ENCODE results near the gene IDNK. TPM values are rescaled to one million over a fixed set of nuclear protein-coding genes. Genes with fewer than 3 reads are reported as not detected.

The IDNK gene
- total and polyA plus RNA-seq, 2 experiments from 2014 or later = 10.5 to 11.1 TPM

- Histone ChIP-seq H2AFZ (no peak overlapping the region), H3K4me2 (no peak overlapping the region), H3K27ac (no peak overlapping the region), H3K4me3 (no peak overlapping the region), H4K20me1 (ENCODE audit: insufficient read depth, poor library complexity, severe bottlenecking) (peaks cover 10% of the 10 kb centered on the region), H3K4me1 (ENCODE audit: insufficient read depth) (peaks cover 5% of the 10 kb centered on the region), H3K27me3 (no peaks in the 10 kb centered on the region), H3K9me2 (replicated peaks; ENCODE audit: insufficient read depth) (no peaks in the 10 kb centered on the region), H3K79me2 (peaks cover 51% of the 10 kb centered on the region), H3K9me3 (ENCODE audit: low read depth) (no peaks in the 10 kb centered on the region), H3K36me3 (replicated peaks; ENCODE audit: insufficient read depth, low read depth) (no peaks in the 10 kb centered on the region)
- TF ChIP-seq EZH2phosphoT487 (IDR thresholded peaks at IDR 0.05; ENCODE audit: low read depth, severe bottlenecking, unreplicated experiment) = no peak
- no peak for TF ChIP-seq CTCF (IDR thresholded peaks at IDR 0.05; ENCODE audit: poor library complexity)
- TF ChIP-seq EZH2 (IDR thresholded peaks at IDR 0.05; ENCODE audit: borderline replicate concordance) = no peak
- no peak for DNase-seq (ENCODE audit: low spot score)
- 97% methylated on average over 5 of the region's 5 CpGs for WGBS (ENCODE audit: low lambda C conversion rate, missing lambda C conversion rate)
Observed at GRCh38 chr9:83670381-83670780, 47.4 kb downstream of the IDNK start.

GRCh38 chr9:83671451-83671850, 48.5 kb downstream of the IDNK start:
- H3K36me3 ChIP-seq (replicated peaks; ENCODE audit: insufficient read depth, low read depth) = no peaks in the 10 kb centered on the region
- no peaks in the 10 kb centered on the region for H3K9me3 ChIP-seq (ENCODE audit: low read depth)
- H3K4me2 ChIP-seq = no peak overlapping the region
- no peak overlapping the region for H3K27ac ChIP-seq
- no peaks in the 10 kb centered on the region for H3K27me3 ChIP-seq
- no peak overlapping the region for H3K4me3 ChIP-seq
- peaks cover 52% of the 10 kb centered on the region for H3K79me2 ChIP-seq
- H4K20me1 ChIP-seq (ENCODE audit: insufficient read depth, poor library complexity, severe bottlenecking) = peaks cover 7% of the 10 kb centered on the region
- TF ChIP-seq CTCF (IDR thresholded peaks at IDR 0.05; ENCODE audit: poor library complexity) = no peak
- TF ChIP-seq EZH2phosphoT487 (IDR thresholded peaks at IDR 0.05; ENCODE audit: low read depth, severe bottlenecking, unreplicated experiment) = no peak
- TF ChIP-seq EZH2 (IDR thresholded peaks at IDR 0.05; ENCODE audit: borderline replicate concordance) = no peak
- DNase-seq (ENCODE audit: low spot score) = no peak
- no peak overlapping the region for H2AFZ ChIP-seq
- H3K4me1 ChIP-seq (ENCODE audit: insufficient read depth) = peaks cover 5% of the 10 kb centered on the region
- WGBS (ENCODE audit: low lambda C conversion rate, missing lambda C conversion rate) = 90% methylated on average over 1 of the region's 1 CpG
- H3K9me2 ChIP-seq (replicated peaks; ENCODE audit: insufficient read depth) = no peaks in the 10 kb centered on the region

GRCh38 chr9:83675466-83675865, 52.5 kb downstream of the IDNK start:
- H2AFZ ChIP-seq = no peak overlapping the region
- WGBS (ENCODE audit: low lambda C conversion rate, missing lambda C conversion rate) = 98% methylated on average over 1 of the region's 1 CpG
- no peaks in the 10 kb centered on the region for H3K9me3 ChIP-seq (ENCODE audit: low read depth)
- no peaks in the 10 kb centered on the region for H4K20me1 ChIP-seq (ENCODE audit: insufficient read depth, poor library complexity, severe bottlenecking)
- no peak for TF ChIP-seq CTCF (IDR thresholded peaks at IDR 0.05; ENCODE audit: poor library complexity)
- no peak for TF ChIP-seq EZH2 (IDR thresholded peaks at IDR 0.05; ENCODE audit: borderline replicate concordance)
- TF ChIP-seq EZH2phosphoT487 (IDR thresholded peaks at IDR 0.05; ENCODE audit: low read depth, severe bottlenecking, unreplicated experiment) = no peak
- H3K9me2 ChIP-seq (replicated peaks; ENCODE audit: insufficient read depth) = no peaks in the 10 kb centered on the region
- no peaks in the 10 kb centered on the region for H3K27me3 ChIP-seq
- no peaks in the 10 kb centered on the region for H3K4me1 ChIP-seq (ENCODE audit: insufficient read depth)
- peaks cover 7% of the 10 kb centered on the region for H3K36me3 ChIP-seq (replicated peaks; ENCODE audit: insufficient read depth, low read depth)
- peaks cover 65% of the 10 kb centered on the region for H3K79me2 ChIP-seq
- no peak for DNase-seq (ENCODE audit: low spot score)
- H3K27ac ChIP-seq = no peak overlapping the region
- no peak overlapping the region for H3K4me2 ChIP-seq
- H3K4me3 ChIP-seq = no peak overlapping the region

GRCh38 chr9:83677596-83677995, 54.7 kb downstream of the IDNK start:
- Histone ChIP-seq H3K9me2 (replicated peaks; ENCODE audit: insufficient read depth) (no peaks in the 10 kb centered on the region), H3K4me2 (no peak overlapping the region), H4K20me1 (ENCODE audit: insufficient read depth, poor library complexity, severe bottlenecking) (peaks cover 2% of the 10 kb centered on the region), H3K9me3 (ENCODE audit: low read depth) (no peaks in the 10 kb centered on the region), H3K4me1 (ENCODE audit: insufficient read depth) (no peaks in the 10 kb centered on the region), H3K4me3 (no peak overlapping the region), H3K36me3 (replicated peaks; ENCODE audit: insufficient read depth, low read depth) (peaks cover 7% of the 10 kb centered on the region), H2AFZ (no peak overlapping the region), H3K79me2 (peaks cover 76% of the 10 kb centered on the region), H3K27me3 (no peaks in the 10 kb centered on the region), H3K27ac (no peak overlapping the region)
- no peak for DNase-seq (ENCODE audit: low spot score)
- WGBS (ENCODE audit: low lambda C conversion rate, missing lambda C conversion rate) = 98% methylated on average over 3 of the region's 3 CpGs
- no peak for TF ChIP-seq EZH2phosphoT487 (IDR thresholded peaks at IDR 0.05; ENCODE audit: low read depth, severe bottlenecking, unreplicated experiment)
